DMS79 treated with DMSO at 0.1 percent for 48 hours (cell line): Measurements from ENCODE around the gene PUDP.

ENCODE experiments used
- DNase-seq: peaks from one replicate; lab custom pipeline; 2025; lab: John Stamatoyannopoulos, UW

The PUDP gene

GRCh38 chrX:7146703-7147412 lies 1.1 kb downstream of the PUDP start:
- DNase-seq = peak; percentile 3

- no peak for DNase-seq
These were observed 1.8 kb downstream of the PUDP start for GRCh38 chrX:7146020-7146702.

- no peak for DNase-seq
These were observed 2.5 kb downstream of the PUDP start for GRCh38 chrX:7145454-7145853.

GRCh38 chrX:7143941-7144525 lies 3.9 kb downstream of the PUDP start:
- DNase-seq = no peak

- no peak for DNase-seq
These were observed 4.9 kb downstream of the PUDP start for GRCh38 chrX:7143076-7143475.

- no peak for DNase-seq
These were observed 8.5 kb downstream of the PUDP start for GRCh38 chrX:7139202-7140081.

GRCh38 chrX:7134981-7135380 lies 13.0 kb downstream of the PUDP start:
- no peak for DNase-seq

- DNase-seq = no peak
These were observed 14.9 kb downstream of the PUDP start for GRCh38 chrX:7133050-7133440.

GRCh38 chrX:7132335-7133049 lies 15.5 kb downstream of the PUDP start:
- peak; percentile 24 for DNase-seq

- DNase-seq = no peak
These were observed 16.3 kb downstream of the PUDP start for GRCh38 chrX:7131621-7132020.

GRCh38 chrX:7127056-7127455 lies 20.9 kb downstream of the PUDP start:
- no peak for DNase-seq

GRCh38 chrX:7120878-7121219 lies 27.1 kb downstream of the PUDP start:
- no peak for DNase-seq

- peak; percentile 35 for DNase-seq
These were observed 27.7 kb downstream of the PUDP start for GRCh38 chrX:7119950-7120877.

GRCh38 chrX:7117587-7117986 lies 30.4 kb downstream of the PUDP start:
- no peak for DNase-seq

GRCh38 chrX:7116081-7116480 lies 31.9 kb downstream of the PUDP start:
- no peak for DNase-seq

GRCh38 chrX:7115557-7115956 lies 32.4 kb downstream of the PUDP start:
- DNase-seq = no peak

- DNase-seq = no peak
These were observed 35.9 kb downstream of the PUDP start for GRCh38 chrX:7112071-7112470.

GRCh38 chrX:7111518-7111917 lies 36.4 kb downstream of the PUDP start:
- no peak for DNase-seq

- no peak for DNase-seq
These were observed 37.1 kb downstream of the PUDP start for GRCh38 chrX:7110821-7111276.
